HL-60 (cell line): ENCODE results near the gene CD209.

ENCODE experiments used
- POLR2AphosphoS5 ChIP-seq: IDR thresholded peaks from 2 replicates; pipeline ENCODE4 v1.6.1; 2012; ENCODE audit warnings: low read depth
- TF ChIP-seq, protein P1 (sequence below): IDR thresholded peaks from one replicate; pipeline ENCODE4 v1.5.1; 2011; ENCODE audit warnings: low read length, control low read depth, inconsistent platforms; ENCODE audit not compliant: insufficient read depth
- TF ChIP-seq, protein P2 (sequence below): IDR thresholded peaks from 2 replicates; pipeline ENCODE4 v1.6.1; 2012; ENCODE audit warnings: low read depth; ENCODE audit not compliant: insufficient replicate concordance

DNA sequence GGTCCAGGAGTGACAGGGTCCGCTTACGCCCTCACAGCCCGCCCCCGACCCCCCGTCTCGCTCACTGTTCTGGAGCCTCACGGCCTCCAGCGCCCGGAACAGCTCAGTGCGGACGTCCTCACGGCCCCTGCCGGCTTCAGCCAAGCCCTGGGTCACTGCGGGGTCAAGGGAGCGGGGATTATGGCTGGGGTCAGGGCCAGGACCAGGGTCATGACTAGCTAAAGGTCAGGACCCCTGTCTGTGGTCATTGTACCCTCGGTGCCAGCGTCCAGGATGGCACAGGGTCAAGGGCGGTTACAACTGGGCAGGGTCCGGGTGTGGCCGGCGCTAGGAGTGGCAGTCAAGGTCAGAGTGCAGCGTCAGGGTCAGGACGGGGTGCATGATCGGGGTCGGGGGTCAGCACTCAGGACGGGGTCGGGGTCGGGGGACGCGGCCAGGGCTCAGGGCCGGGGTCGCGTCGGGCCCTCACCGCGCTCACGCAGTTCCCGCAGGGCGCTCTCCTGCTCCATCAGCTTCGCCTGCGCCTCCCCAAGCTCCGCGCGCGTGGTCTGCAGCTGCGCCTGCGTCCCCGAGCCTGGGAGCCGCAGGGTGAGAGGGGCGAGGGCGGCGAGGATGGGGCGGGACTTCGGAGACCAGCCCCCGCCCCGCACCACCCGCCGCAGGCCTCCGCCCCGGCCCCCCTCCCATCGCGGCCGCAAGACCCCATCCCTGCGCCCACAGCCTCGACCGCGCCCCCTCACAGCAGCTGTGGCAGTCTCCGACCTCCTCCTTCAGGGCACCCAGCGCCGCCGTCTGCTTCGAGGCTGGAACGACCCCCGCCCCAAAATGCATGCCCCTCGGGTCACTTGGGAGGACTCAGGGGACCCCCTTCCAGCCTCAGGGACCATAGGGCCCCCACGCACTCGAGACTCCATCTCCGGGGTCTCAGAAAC lies 16.8 kb downstream of the CD209 start:
- TF ChIP-seq, protein P1, sequence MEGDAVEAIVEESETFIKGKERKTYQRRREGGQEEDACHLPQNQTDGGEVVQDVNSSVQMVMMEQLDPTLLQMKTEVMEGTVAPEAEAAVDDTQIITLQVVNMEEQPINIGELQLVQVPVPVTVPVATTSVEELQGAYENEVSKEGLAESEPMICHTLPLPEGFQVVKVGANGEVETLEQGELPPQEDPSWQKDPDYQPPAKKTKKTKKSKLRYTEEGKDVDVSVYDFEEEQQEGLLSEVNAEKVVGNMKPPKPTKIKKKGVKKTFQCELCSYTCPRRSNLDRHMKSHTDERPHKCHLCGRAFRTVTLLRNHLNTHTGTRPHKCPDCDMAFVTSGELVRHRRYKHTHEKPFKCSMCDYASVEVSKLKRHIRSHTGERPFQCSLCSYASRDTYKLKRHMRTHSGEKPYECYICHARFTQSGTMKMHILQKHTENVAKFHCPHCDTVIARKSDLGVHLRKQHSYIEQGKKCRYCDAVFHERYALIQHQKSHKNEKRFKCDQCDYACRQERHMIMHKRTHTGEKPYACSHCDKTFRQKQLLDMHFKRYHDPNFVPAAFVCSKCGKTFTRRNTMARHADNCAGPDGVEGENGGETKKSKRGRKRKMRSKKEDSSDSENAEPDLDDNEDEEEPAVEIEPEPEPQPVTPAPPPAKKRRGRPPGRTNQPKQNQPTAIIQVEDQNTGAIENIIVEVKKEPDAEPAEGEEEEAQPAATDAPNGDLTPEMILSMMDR: no peak
- TF ChIP-seq, protein P2, sequence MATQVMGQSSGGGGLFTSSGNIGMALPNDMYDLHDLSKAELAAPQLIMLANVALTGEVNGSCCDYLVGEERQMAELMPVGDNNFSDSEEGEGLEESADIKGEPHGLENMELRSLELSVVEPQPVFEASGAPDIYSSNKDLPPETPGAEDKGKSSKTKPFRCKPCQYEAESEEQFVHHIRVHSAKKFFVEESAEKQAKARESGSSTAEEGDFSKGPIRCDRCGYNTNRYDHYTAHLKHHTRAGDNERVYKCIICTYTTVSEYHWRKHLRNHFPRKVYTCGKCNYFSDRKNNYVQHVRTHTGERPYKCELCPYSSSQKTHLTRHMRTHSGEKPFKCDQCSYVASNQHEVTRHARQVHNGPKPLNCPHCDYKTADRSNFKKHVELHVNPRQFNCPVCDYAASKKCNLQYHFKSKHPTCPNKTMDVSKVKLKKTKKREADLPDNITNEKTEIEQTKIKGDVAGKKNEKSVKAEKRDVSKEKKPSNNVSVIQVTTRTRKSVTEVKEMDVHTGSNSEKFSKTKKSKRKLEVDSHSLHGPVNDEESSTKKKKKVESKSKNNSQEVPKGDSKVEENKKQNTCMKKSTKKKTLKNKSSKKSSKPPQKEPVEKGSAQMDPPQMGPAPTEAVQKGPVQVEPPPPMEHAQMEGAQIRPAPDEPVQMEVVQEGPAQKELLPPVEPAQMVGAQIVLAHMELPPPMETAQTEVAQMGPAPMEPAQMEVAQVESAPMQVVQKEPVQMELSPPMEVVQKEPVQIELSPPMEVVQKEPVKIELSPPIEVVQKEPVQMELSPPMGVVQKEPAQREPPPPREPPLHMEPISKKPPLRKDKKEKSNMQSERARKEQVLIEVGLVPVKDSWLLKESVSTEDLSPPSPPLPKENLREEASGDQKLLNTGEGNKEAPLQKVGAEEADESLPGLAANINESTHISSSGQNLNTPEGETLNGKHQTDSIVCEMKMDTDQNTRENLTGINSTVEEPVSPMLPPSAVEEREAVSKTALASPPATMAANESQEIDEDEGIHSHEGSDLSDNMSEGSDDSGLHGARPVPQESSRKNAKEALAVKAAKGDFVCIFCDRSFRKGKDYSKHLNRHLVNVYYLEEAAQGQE: no peak
- no peak for TF ChIP-seq POLR2AphosphoS5
